ENCODE data around the gene BEGAIN. TPM values are rescaled to one million over a fixed set of nuclear protein-coding genes. Genes with fewer than 3 reads are reported as not detected.

The BEGAIN gene
- total and polyA plus RNA-seq, 9 of the 15 experiments (the other 6 are each of a cell fraction or from before 2014, with no cell fraction given): 0.07 to 0.68 (median 0.55) TPM; not detected in 3

GRCh38 chr14:100545359-100545758 is 41.9 kb downstream of the BEGAIN start (continued):
- TF ChIP-seq ZNF407 (IDR thresholded peaks at IDR 0.05; ENCODE audit: low read depth) (no peak), FOXK1 (CRISPR knock-in tag; IDR thresholded peaks at IDR 0.05; ENCODE audit: borderline replicate concordance) (no peak), ZNF717 (CRISPR knock-in tag; IDR thresholded peaks at IDR 0.05) (no peak), PRPF4 (IDR thresholded peaks at IDR 0.05; ENCODE audit: insufficient read depth, low read depth, low read length, poor library complexity, severe bottlenecking) (no peak), PTRF (tag; IDR thresholded peaks at IDR 0.05) (no peak), ZNF830 (CRISPR knock-in tag; IDR thresholded peaks at IDR 0.05) (no peak)

All from K562 (cell line).